DOHH2 (cell line): ENCODE measurements around the gene FGF11.

Experiments
- CTCF ChIP-seq: fragments of 200-600 bp; sonication (generic); IDR thresholded peaks from one replicate; pipeline ENCODE4 v1.5.1; 2014; ENCODE audit warnings: antibody characterized with exemption, mild to moderate bottlenecking, low read depth, low read length; ENCODE audit not compliant: poor library complexity, severe bottlenecking
- EZH2phosphoT487 ChIP-seq: fragments of 200-600 bp; sonication (generic); IDR thresholded peaks from 2 replicates; pipeline ENCODE4 v1.6.1; 2017; ENCODE audit warnings: borderline replicate concordance, mild to moderate bottlenecking, antibody characterized with exemption, low read length, moderate library complexity, mixed read lengths

DNA sequence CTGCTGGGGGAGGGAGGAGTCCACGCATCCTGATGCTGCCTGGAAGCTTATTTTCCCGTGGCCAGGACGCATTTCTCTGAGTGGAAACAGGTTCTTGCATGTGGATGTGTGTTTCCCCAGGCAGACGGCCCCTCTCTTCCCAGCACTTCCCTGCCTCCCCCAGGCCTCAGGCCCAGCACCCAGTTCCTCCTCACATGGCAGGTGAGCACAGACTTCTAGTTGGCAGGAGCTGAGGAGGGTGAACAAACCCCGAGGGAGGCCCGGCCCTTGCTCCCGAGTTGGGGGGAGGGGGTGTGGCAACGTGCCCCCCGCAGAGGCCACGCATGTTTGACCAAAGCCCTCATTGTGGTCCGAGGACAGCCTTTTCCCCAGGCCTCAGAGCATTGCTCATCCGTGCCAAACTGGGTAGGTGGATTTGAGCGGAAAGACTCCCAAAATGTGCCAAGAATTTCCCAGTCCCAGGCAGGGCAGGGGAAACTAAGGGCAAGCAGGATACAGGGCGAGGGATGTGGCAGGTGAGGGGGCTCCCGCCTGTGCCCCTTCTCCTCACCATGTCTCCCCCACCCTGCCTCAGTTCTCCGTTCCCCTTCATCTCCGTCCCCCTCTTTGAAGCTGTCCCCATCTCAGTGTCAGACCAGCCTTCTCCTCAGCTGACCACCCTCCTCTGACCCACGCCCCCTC lies 20.7 kb upstream of the FGF11 start:
- no peak for TF ChIP-seq CTCF
- no peak for TF ChIP-seq EZH2phosphoT487
